Tibial nerve (tissue), 4 donors: ENCODE data around the gene C6orf141.

Experiments
- EP300 ChIP-seq, 2 donors: sonication (generic); formaldehyde crosslinking; IDR thresholded peaks; one replicate each; pipeline ENCODE4 v1.6.1; 2017; ENCODE audit warnings: antibody characterized with exemption in 2 of 2, mild to moderate bottlenecking in 1 of 2
- POLR2A ChIP-seq, 2 donors: fragments of 450-650 bp; IDR thresholded peaks; one replicate each; pipeline ENCODE4 v1.6.1; 2017; ENCODE audit warnings: antibody characterized with exemption in 2 of 2, mild to moderate bottlenecking in 2 of 2, moderate library complexity in 2 of 2
- TF ChIP-seq, protein P1 (sequence below), 5 experiments: fragments of 200-600 bp in 3 of 5; fragments of 450-650 bp in 2 of 5; sonication (generic) in 3 of 5; IDR thresholded peaks; one replicate each; pipeline ENCODE4 v1.5.1; 2016 to 2019; ENCODE audit warnings: antibody characterized with exemption in 5 of 5, mild to moderate bottlenecking in 3 of 5, moderate library complexity in 2 of 5

GRCh38 chr6:49506569-49507111 is 43.8 kb upstream of the C6orf141 start:
- TF ChIP-seq, protein P1, sequence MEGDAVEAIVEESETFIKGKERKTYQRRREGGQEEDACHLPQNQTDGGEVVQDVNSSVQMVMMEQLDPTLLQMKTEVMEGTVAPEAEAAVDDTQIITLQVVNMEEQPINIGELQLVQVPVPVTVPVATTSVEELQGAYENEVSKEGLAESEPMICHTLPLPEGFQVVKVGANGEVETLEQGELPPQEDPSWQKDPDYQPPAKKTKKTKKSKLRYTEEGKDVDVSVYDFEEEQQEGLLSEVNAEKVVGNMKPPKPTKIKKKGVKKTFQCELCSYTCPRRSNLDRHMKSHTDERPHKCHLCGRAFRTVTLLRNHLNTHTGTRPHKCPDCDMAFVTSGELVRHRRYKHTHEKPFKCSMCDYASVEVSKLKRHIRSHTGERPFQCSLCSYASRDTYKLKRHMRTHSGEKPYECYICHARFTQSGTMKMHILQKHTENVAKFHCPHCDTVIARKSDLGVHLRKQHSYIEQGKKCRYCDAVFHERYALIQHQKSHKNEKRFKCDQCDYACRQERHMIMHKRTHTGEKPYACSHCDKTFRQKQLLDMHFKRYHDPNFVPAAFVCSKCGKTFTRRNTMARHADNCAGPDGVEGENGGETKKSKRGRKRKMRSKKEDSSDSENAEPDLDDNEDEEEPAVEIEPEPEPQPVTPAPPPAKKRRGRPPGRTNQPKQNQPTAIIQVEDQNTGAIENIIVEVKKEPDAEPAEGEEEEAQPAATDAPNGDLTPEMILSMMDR (IDR thresholded peaks at IDR 0.05) = no peak
- TF ChIP-seq POLR2A (IDR thresholded peaks at IDR 0.05) (no peak), EP300 (IDR thresholded peaks at IDR 0.05) (no peak)
